Esophagus muscularis mucosa (tissue), 4 donors: ENCODE measurements around the gene MYL12B.

Source experiments
- CTCF ChIP-seq, 3 experiments: fragments of 200-600 bp in 2 of 3; fragments of 450-650 bp in 1 of 3; sonication (generic) in 2 of 3; IDR thresholded peaks; one replicate each; pipeline ENCODE4 v1.5.1; 2017 to 2019; ENCODE audit warnings: antibody characterized with exemption in 3 of 3, mild to moderate bottlenecking in 2 of 3, moderate library complexity in 1 of 3
- EP300 ChIP-seq: sonication (generic); formaldehyde crosslinking; IDR thresholded peaks from one replicate; pipeline ENCODE4 v1.6.1; 2017; ENCODE audit warnings: antibody characterized with exemption
- POLR2A ChIP-seq: fragments of 450-650 bp; IDR thresholded peaks from one replicate; pipeline ENCODE4 v1.6.1; 2017; ENCODE audit warnings: antibody characterized with exemption, moderate library complexity, mild to moderate bottlenecking, low read depth

GRCh38 chr18:3319399-3319798, 57.5 kb downstream of the MYL12B start:
- no peak for TF ChIP-seq EP300
- no peak for TF ChIP-seq POLR2A
- no peak for TF ChIP-seq CTCF (IDR thresholded peaks at IDR 0.05)
